ENCODE results near the gene IFNGR2. TPM values are rescaled to one million over a fixed set of nuclear protein-coding genes. Genes with fewer than 3 reads are reported as not detected.
A peak's percentile ranks its signal among the peaks of the same experiment; 100 is the strongest.

Gene IFNGR2
- total RNA-seq, 1 experiment from 2014 or later, result 47.0 TPM

DNA sequence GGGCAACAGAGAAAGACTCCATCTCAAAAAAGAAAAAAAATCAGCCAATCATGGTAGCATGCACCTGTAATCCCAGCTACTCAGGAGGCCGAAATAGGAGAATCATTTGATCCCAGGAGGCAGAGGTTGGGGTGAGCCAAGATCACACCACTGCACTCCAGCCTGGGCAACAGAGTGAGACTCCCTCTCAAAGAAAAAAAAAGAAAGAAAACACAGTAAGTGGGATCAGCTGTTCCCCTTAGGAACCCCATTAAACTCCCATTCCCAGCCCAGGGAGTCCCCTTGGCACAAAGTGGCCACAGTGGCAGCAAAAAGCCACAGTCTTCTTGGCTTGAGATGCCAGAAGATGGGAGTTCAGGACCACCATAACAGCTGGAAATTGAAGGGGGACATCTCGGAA lies 67.5 kb downstream of the IFNGR2 start:
- TF ChIP-seq, protein P1, sequence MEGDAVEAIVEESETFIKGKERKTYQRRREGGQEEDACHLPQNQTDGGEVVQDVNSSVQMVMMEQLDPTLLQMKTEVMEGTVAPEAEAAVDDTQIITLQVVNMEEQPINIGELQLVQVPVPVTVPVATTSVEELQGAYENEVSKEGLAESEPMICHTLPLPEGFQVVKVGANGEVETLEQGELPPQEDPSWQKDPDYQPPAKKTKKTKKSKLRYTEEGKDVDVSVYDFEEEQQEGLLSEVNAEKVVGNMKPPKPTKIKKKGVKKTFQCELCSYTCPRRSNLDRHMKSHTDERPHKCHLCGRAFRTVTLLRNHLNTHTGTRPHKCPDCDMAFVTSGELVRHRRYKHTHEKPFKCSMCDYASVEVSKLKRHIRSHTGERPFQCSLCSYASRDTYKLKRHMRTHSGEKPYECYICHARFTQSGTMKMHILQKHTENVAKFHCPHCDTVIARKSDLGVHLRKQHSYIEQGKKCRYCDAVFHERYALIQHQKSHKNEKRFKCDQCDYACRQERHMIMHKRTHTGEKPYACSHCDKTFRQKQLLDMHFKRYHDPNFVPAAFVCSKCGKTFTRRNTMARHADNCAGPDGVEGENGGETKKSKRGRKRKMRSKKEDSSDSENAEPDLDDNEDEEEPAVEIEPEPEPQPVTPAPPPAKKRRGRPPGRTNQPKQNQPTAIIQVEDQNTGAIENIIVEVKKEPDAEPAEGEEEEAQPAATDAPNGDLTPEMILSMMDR (IDR thresholded peaks at IDR 0.05; ENCODE audit: insufficient read depth in 1 of 2, low read depth in 1 of 2, low read length in 1 of 2, severe bottlenecking in 1 of 2, unreplicated experiment in 1 of 2), result no peak
- no peaks in the 10 kb centered on the region for H3K36me3 ChIP-seq (ENCODE audit: control insufficient read depth, insufficient read depth, low read length)
- intact Hi-C loops (cut with micrococcal nuclease; ENCODE audit: unreplicated experiment), result no loop called here
- no peak overlapping the region for H3K4me3 ChIP-seq (ENCODE audit: low read depth, low read length)
- Mint-ChIP-seq H3K27me3 (ENCODE audit: insufficient read depth, unreplicated experiment) (no peaks in the 10 kb centered on the region), H3K4me1 (ENCODE audit: low read depth, unreplicated experiment) (no peaks in the 10 kb centered on the region), H3K9me3 (ENCODE audit: unreplicated experiment) (no peaks in the 10 kb centered on the region), H3K27ac (ENCODE audit: unreplicated experiment) (no peak overlapping the region), H3K36me3 (ENCODE audit: insufficient read depth, unreplicated experiment) (peaks cover 6% of the 10 kb centered on the region), H3K4me3 (ENCODE audit: unreplicated experiment) (no peak overlapping the region)
- H3K4me1 ChIP-seq, result no peaks in the 10 kb centered on the region
- ChIA-PET CTCF (no interaction called here), POLR2A (no interaction called here)
- H3K27me3 ChIP-seq (replicated peaks; ENCODE audit: control insufficient read depth, insufficient read depth, low read length), result no peaks in the 10 kb centered on the region
- no peaks in the 10 kb centered on the region for H3K9me3 ChIP-seq
- DNase-seq, result no peak
- no TSS peak for BruUV-seq (replicated peaks)

DNA sequence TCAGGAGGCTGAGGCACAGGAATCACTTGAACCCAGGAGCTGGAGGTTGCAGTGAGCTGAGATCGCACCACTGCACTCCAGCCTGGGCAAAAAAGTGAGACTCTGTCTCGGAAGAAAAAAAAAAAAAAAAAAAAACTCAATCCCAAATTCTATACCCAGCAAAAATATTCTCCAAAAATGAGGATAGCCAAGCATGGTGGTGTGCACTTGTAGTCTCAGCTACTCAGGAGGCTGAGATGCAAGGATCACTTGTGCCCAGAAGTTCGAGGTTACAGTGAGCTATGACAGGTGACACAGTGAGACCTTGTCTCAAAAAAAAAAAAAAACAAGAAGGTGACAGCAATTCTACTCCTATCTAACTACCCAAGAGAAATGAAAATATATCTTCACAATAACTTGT lies 70.1 kb downstream of the IFNGR2 start:
- BruUV-seq (replicated peaks), result no TSS peak
- H3K9me3 ChIP-seq, result no peaks in the 10 kb centered on the region
- DNase-seq, result no peak
- H3K9me3 Mint-ChIP-seq (ENCODE audit: unreplicated experiment), result no peaks in the 10 kb centered on the region
- ChIA-PET POLR2A (no interaction called here), CTCF (no interaction called here)
- no peaks in the 10 kb centered on the region for H3K36me3 ChIP-seq (ENCODE audit: control insufficient read depth, insufficient read depth, low read length)
- H3K4me3 ChIP-seq (ENCODE audit: low read depth, low read length), result no peak overlapping the region
- TF ChIP-seq, protein P1 (IDR thresholded peaks at IDR 0.05; ENCODE audit: insufficient read depth in 1 of 2, low read depth in 1 of 2, low read length in 1 of 2, severe bottlenecking in 1 of 2, unreplicated experiment in 1 of 2), result no peak
- intact Hi-C loops (cut with micrococcal nuclease; ENCODE audit: unreplicated experiment), result no loop called here
- H3K4me1 ChIP-seq, result no peaks in the 10 kb centered on the region
- no peaks in the 10 kb centered on the region for H3K27me3 ChIP-seq (replicated peaks; ENCODE audit: control insufficient read depth, insufficient read depth, low read length)
- no peaks in the 10 kb centered on the region for H3K27me3 Mint-ChIP-seq (ENCODE audit: insufficient read depth, unreplicated experiment)
- H3K36me3 Mint-ChIP-seq (ENCODE audit: insufficient read depth, unreplicated experiment), result no peaks in the 10 kb centered on the region
- no peak overlapping the region for H3K27ac Mint-ChIP-seq (ENCODE audit: unreplicated experiment)
- H3K4me1 Mint-ChIP-seq (ENCODE audit: low read depth, unreplicated experiment), result no peaks in the 10 kb centered on the region
- no peak overlapping the region for H3K4me3 Mint-ChIP-seq (ENCODE audit: unreplicated experiment)

DNA sequence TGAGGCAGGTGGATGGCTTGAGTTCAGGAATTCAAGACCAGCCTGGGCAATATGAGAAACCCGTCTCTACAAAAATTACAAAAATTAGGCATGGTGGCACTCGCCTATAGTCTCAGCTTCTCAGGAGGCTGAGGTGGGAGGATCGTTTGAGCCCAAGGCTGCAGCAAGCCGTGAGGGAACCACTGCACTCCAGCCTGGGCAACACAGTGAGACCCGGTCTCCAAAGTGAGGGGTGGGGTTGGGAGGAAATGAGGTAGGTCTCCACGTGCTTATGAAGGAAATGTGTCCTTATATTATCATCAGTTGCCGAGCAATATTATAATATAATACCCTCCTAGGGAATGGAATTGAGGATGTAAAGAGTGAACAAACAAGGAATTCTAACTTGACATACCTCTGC lies 73.9 kb downstream of the IFNGR2 start:
- Histone ChIP-seq H3K27me3 (replicated peaks; ENCODE audit: control insufficient read depth, insufficient read depth, low read length) (no peaks in the 10 kb centered on the region), H3K4me1 (peaks cover 6% of the 10 kb centered on the region; the same call in 1 of the 2 replicates), H3K9me3 (no peaks in the 10 kb centered on the region), H3K36me3 (ENCODE audit: control insufficient read depth, insufficient read depth, low read length) (no peaks in the 10 kb centered on the region), H3K4me3 (ENCODE audit: low read depth, low read length) (no peak overlapping the region)
- Mint-ChIP-seq H3K27me3 (ENCODE audit: insufficient read depth, unreplicated experiment) (no peaks in the 10 kb centered on the region), H3K4me1 (ENCODE audit: low read depth, unreplicated experiment) (peaks cover 4% of the 10 kb centered on the region), H3K36me3 (ENCODE audit: insufficient read depth, unreplicated experiment) (no peaks in the 10 kb centered on the region), H3K4me3 (ENCODE audit: unreplicated experiment) (peak overlapping the region; percentile 91), H3K27ac (ENCODE audit: unreplicated experiment) (no peak overlapping the region), H3K9me3 (ENCODE audit: unreplicated experiment) (no peaks in the 10 kb centered on the region)
- CTCF ChIA-PET, result no interaction called here
- no peak for DNase-seq
- intact Hi-C loops (cut with micrococcal nuclease; ENCODE audit: unreplicated experiment), result no loop called here
- BruUV-seq (replicated peaks), result no TSS peak
- TF ChIP-seq, protein P1 (IDR thresholded peaks at IDR 0.05; ENCODE audit: insufficient read depth in 1 of 2, low read depth in 1 of 2, low read length in 1 of 2, severe bottlenecking in 1 of 2, unreplicated experiment in 1 of 2), result no peak
- POLR2A ChIA-PET, result no interaction called here

All from Caco-2 (cell line).